ENCODE measurements around the gene PIP5K1B.

GRCh38 chr9:68950188-68950587 lies 245.1 kb downstream of the PIP5K1B start:
- TF ChIP-seq CTCF (conservative IDR thresholded peaks at IDR 0.05) (no peak), ZFX (IDR thresholded peaks at IDR 0.05) (no peak)

Data from C4-2B (cell line).